Measurements from ENCODE around the gene UCN.
"Not testable (repeated sequence)": the region's sequence is repeated elsewhere in the genome, so short reads cannot be mapped to it uniquely, and the experiment has no call there.

UCN gene

GRCh38 chr2:27308359-27308881 is at the start of gene UCN:
Gene UCN, minus strand, starts transcription at chr2:27308445. Its CDS starts 550 bp downstream, at chr2:27307895.
- no peak for DNase-seq

DNA sequence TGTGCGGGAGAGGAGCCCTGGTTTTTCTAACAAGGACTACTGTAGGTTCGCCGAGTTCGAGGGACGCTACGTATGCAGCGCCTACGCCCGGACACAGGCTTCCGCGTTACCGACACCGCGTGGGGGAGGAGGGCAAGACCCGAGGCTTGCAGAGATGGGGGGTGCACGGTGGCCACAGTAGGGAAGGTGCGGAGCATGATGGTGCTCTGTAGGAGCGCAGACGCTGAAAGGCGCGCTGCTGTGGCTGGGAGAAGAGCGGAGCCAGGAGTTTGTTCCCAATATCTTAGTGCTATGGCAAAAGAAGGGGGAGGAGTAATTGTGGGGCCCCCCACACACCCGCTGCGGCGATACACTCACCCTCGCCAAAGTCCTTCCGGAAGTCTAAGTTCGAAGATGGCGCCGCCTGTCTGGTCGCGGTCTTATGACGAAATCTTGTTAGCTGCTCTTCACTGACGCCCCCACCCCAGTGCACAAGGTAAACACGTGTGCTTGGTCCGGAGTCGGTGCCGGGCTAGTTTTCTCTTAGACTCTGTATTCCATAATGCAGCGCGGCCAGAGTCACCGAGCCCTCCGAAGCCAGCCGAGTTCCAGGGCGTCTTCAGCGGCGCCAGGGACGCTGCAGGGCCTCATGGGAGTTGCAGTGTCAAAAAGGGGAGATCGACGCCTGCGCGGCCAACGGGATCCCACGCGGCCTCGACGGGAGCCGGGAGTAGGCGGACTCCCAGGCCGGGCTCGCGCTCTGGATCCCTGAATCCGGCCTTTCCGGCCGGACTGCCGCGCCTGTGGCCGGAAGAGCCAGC is 48.3 kb upstream of the UCN start, which contains the start of gene GTF3C2:
Gene GTF3C2, minus strand, starts transcription at position 383 of the 800 bp plus-strand sequence. CDS start 13,210 bp downstream, outside the sequence.
- peak; percentile 93 for DNase-seq

GRCh38 chr2:27356056-27356381 is 47.8 kb upstream of the UCN start:
- DNase-seq: no peak

DNA sequence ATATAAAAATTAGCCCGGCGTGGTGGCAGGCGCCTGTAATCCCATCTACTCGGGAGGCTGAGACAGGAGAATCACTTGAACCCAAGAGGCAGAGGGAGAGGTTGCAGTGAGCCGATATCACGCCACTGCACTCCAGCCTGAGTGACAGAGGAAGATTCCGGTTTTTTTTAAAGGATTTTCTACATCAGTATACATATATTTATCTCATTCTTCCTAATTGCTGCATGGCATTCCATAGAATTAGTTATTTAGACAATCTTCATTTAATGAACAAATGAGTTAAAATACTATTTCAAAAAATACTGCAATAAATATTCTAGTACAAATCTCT is 46.3 kb upstream of the UCN start:
- DNase-seq: no peak

DNA sequence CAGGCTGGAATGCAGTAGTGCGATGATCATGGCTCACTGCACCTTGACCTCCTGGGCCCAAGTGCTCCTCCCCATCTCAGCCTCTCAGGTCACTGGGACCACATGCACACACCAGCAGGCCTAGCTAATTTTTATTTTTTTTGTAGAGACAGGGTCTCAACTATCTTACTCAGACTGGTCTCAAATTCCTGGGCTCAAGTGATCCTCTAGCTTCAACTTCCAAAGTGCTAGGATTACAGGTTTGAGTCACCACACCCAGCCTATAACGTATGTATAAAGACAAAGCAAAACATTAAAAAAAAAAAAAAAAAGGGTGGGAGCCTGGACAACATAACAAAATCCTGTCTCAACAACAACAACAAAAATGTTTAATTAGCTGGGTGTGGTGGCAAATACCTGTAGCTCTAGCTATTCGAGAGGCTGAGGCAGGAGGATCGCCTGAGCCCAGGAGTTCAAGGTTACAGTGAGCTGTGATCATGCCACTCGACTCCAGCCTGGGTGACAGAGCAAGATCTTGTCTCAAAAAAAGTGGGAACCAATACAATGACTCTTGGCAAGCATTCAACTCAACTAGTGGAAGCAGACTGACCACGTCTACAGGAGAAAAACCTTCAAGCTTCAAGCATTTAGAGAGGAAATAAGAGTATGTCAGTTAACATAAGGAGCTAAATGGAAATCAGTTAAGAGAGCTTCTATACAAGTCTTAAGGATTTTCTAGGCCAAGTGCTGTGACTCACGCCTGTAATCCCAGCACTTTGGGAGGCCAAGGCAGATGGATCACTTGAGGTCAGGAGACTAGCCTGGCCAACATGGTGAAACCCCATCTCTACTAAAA is 45.7 kb upstream of the UCN start:
- no peak for DNase-seq

DNA sequence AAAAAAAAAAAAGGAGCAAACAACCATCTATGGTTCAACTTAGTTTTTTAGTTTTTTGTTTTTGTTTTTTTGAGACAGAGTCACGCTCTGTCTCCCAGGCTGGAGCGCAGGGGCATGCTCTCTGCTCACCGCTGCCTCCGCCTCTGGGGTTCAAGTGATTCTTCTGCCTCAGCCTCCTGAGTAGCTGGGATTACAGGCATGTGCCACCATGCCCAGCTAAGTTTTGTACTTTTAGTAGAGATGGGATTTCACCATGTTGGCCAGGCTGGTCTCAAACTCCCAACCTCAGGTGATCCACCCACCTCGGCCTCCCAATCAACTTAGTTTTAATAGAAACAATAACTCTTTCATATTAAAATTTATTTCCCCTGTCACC is 45.1 kb upstream of the UCN start:
- not testable (repeated sequence) for DNase-seq

DNA sequence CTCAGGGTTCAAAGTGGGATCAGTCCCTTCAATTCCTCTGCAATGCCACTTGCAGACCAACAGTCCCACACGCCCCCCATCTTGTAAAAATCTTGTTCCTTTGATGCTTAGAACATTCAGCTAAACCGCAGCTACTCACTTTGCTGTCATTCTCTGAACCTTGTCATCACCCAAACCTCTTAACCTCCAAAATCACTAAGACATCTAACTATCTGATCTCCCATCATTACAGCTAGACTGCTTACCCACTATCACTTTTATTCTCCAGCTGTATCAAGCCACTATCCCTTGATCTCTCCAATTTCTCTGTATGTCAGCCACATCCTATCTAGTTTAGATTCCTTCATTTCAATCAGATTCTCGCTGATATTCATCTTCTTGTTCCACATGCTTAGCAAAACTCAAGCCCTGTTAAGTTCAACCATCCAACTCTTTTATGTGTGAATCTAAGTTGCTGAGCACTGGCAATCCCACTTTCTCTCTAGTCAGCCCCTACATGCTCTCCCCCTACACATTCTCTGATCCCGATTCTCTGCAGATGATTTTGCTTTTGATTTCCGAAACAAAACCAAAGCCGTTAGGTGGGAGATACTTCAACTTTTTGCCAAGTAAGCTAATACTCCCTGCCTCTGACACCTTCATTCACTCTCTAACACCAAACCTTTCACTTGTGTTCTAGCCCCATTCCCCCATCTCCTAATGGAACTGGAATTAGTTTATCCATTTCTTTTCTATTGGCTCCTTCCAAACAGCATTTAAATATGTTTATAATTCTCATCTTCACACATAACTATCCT is 43.8 kb upstream of the UCN start:
- DNase-seq: no peak

- DNase-seq: no peak
Observed at GRCh38 chr2:27350106-27350693, 42.0 kb upstream of the UCN start.

GRCh38 chr2:27347641-27348040 is 39.4 kb upstream of the UCN start:
- DNase-seq: no peak

DNA sequence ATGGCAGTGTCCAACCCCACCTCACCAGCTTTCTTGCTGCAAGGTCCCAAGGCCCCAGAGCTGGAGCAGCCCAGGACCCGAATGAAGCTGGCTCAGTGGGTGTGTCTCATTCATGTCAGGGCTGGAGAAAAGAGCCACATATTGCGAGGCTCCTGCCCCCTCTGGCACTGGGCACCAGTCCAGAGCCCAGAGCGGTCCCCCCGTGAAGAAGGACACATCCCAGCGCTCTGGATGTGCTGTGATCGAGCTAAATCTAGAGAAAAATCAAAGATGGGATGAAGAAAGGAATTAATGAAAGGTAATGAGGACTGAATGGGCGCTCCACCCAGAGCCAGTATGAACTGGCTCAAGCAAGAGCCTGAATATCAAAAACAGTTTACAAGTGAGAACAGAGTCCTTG is 27.9 kb upstream of the UCN start:
- DNase-seq: no peak

- DNase-seq: no peak
Observed at GRCh38 chr2:27335311-27335710, 27.1 kb upstream of the UCN start.

DNA sequence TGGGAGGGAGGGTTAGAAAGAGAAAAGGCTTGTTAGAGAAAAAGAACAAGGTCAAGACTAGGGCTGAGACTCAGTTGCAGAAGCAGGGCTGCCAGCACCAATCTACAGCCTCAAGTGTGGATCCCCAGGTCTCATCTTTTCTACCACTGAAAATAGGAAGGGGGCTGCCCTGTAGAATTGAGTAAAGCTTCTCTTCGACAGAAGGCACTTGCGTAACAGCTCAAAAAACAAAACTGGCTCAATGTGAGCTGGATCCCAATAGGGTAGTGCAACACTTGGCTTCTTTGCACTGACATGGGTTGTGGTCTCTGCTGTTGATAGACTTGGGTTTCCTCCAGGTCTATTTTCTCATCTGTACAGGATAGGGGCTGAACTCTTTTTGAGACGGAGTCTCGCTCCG is 16.5 kb upstream of the UCN start:
- DNase-seq: no peak

- no peak for DNase-seq
Observed at GRCh38 chr2:27323596-27324285, 15.5 kb upstream of the UCN start.

DNA sequence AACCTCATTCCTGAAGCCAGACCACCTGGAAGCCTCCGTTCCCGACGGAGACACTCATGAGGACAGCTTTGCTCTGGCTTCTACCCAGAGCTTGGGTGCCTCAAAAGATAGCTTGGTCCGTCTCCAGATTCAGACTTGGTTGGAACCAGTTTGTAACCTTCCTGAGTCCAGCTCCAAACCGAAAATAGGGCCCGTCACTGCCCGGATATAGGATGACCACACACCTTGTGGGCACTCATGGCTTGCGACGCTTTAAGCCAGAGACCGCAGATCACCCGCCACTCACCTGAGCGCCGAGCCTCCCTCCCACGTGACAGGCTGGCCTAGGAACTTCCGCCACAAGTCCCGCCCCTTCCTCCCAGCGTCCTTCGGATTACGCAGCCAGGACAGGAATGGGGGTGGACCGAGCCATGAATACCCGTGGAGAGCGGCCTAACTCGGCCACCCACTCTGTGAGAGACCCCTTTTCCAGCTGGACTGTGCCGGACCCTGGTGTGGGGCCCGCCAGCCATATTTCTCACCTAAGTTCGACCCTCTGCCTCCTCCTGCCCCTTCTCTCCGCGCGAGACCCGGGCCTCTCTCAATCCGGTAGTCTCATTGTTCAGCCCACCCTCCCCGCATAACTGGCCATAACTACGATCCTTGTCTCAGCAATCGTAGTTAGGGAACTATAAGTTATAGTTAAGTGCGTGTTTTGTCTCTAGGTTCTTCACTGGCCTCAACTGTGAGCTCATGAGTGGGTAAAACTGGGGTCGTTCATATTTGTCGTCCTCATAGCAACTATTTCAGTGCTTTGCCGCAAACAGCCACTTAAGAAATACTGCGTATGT is 14.7 kb upstream of the UCN start, which contains the start of gene MPV17:
Gene MPV17, minus strand, starts transcription at position 332 of the 830 bp plus-strand sequence. CDS start 580 bp downstream, outside the sequence.
- peak; percentile 73 for DNase-seq

- no peak for DNase-seq
Observed at GRCh38 chr2:27322301-27322765, 14.1 kb upstream of the UCN start.

GRCh38 chr2:27320958-27321543 is 12.8 kb upstream of the UCN start:
- DNase-seq: no peak

GRCh38 chr2:27319839-27320238 is 11.6 kb upstream of the UCN start:
- DNase-seq: not testable (repeated sequence)

DNA sequence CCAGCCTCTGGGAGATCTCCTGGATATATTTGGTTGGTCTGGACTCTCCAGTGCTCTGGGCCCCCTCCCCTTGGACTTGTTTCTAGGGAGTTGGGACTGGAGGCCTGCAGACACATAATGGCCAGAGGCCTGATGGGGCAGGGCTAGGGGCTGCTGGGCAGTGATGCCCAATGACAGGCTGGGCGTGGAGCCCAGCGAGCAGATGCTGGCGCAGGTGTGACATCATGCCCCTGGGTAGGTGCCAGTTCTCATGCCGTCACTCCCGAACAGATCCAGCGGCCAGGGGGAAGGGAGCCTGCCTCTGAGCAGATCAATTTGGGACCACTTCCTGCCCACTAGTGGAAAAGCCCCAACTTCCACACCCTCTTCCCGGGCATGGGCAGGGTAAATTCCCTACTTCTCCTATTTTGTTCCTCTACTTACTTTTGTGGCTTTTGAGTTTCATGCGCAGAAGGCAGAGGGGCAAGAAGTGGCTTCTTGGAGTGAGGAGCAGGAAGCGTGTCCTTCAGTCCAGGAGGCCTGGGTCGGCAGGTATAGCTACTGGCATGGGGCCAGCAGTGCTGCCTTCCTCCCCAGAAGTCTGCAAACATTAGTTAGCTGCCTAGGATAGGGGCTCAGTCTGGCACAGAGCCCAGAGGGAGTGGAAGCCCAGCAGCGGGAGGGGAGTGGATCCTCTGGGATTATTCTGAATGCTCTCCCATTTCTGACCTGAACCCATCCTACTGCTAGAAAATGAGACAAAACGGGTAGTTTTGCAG is 8.6 kb upstream of the UCN start:
- no peak for DNase-seq

DNA sequence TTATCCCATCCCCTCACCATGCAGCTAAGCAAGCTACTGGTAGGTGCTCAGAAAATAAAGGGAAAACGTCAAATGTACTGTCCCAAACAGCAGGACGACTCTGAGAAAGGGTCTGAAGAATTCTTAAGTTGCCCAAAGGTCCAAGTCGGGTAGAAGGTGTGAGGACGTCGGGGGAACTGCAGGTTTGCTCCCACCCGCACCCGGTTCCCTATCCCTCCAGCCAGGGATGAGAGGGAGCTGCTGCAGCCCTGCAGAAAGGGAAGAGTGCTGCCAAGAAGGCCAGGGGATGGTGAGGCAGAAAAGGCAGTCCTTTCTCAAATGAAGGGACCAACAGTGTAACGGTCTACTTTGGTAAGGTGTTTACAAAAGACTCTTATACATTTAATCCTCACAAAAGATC is 6.9 kb upstream of the UCN start:
- no peak for DNase-seq

GRCh38 chr2:27314709-27315108 is 6.5 kb upstream of the UCN start:
- DNase-seq: no peak

Data from NCI-H1092 (cell line).